Stimulated activated CD4-positive, alpha-beta T cell treated with anti-CD3 and anti-CD28 coated beads, Interleukin-2, amount 100 ng/mL, for 4 hours (primary cell): ENCODE results near the gene HIBCH.
"Not testable (repeated sequence)": the region's sequence is repeated elsewhere in the genome, so short reads cannot be mapped to it uniquely, and the experiment has no call there.

ENCODE experiments used
- DNase-seq: peaks from one replicate; pipeline ENCODE4 v3.0.0-alpha.2; 2020; ENCODE audit warnings: low read depth

HIBCH gene

DNA sequence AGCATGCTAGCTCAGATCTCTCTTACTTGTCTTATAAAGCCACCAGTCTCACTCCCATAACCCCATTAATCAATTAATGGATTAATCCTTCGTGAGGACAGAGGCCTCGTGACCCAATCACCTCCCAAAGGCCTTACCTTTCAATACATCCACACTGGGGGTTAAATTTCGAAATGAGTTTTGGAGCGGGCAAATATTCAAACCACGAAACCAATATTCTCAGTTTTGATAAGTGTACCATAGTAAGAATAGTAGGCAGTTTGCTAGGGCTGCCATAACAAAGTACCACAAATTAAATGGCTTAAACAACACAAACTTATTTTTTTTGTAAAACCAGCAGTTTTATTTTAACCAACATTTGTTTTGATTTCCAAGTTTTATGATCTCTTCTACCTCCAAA is 15.2 kb downstream of the HIBCH start:
- no peak for DNase-seq

DNA sequence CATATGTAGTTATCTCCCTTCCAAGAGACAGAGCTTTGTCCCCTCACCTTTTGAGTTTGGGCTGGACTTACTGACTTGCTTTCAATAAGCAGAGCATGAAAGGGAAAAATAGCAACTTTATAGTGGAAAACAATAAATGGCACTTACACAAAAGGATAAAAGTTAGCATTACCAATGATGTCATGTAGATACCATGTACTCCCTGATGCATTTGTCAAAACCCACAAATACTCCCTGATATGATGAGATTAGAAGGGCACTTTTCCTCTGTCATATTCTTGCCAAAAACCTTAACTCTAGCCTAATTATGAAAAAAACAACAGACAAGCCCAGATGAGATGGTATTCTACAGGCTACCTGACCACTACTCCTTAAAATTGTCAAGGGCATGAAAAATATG is 16.0 kb downstream of the HIBCH start:
- DNase-seq, result no peak

DNA sequence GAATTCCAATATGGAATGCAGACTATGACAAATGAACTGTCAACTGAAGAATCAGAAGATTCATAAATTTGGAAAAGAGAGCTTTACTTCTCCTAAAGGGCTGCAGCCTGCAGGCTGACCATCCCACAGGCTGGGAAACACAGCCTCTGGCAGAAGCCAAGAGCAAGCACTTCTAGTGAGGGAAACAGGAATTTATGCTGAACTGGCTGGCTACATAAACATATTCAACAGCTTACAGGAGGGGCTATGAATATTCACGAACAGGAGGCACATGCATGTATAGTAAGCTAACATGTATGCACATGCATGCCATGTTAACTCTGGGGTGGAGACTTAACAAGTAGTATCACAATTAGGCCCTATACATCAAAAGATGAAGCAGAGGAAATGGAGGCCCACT is 17.6 kb downstream of the HIBCH start:
- no peak for DNase-seq

DNA sequence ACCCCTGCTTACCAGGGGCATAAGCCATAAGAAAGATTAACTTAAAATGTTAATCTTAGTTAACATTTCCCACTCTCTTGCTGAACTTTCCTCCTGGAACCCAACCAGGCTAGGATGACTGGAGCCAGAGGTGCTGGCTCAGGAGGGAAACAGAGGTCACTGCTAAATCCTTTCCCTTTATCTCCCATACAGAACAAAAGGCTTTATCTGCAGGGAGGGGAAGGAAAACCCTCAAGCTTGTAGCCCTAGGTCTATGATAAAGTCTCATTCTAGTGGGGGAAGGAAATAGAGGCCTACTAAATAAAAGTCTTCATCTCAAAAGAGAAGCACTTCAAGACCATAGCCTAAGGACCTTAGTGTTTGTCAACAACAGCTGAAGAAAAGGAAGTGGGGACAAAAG is 18.6 kb downstream of the HIBCH start:
- DNase-seq, result no peak

DNA sequence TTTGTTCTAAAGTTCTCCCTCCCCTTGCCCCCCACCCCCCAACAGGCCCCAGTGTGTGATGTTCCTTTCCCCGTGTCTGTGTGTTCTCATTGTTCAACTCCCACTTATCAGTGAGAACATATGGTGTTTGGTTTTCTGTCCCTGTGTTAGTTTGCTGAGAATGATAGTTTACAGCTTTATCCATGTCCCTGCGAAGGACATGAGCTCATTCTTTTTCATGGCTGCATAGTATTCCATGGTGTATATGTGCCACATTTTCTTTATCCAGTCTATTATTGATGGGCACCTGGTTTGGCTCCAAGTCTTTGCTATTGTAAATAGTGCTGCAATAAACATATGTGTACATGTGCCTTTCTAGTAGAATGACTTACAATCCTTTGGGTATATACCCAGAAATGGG is 21.7 kb downstream of the HIBCH start:
- DNase-seq, result not testable (repeated sequence)

DNA sequence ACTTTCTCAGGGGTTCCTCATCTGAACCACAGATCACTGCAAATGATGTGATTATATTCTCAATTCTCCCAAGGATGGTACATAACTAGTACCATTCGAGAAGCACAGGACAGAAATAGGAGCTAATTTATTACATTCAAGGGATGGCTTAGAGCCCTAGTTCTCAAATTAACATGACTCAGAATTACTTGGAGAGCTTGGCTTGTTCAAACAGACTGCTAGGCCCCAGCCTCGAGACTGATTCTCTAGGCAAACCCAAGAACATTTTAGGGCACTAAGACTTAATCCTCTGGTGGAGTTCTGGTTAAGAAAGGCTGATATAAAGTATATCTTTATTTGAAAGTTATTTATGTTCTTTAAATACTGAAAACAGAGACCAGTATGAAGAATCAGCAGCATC is 35.8 kb downstream of the HIBCH start:
- DNase-seq, result no peak

DNA sequence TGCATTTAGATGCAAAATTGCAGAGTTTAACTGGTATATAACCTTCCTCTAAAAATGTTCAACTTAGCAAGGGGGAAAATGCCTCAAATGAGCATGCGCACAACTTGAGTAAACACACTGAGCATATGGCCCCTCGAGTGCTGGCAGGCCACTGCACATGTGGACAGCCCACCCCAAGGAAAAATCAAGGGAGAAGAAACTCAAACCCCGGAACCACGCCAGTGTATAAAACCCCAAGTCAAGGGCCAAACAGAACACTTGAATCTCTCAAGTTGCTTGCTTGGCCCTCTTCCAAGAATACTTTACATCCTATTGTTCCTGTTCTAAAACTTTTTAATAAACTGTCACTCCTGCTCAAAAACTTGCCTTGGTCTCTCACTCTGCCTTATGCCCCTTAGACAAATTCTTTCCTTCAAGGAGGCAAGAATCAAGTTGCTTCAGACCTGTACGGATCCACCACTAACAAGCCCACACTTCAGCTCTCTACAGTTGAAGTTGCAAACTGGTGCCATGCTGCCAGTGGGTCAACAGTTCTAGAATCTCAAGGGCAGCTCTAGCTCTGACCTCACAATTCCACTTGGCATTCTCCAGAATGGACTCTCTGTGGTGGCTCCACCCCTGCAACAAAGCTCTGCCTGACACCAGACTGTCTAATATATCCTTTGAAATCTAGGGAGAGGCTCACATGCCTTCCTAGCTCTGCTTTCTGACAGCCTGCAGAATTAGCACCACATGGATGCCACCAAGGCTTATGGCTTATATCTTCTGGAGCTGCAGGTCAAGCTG is 38.9 kb downstream of the HIBCH start:
- no peak for DNase-seq

DNA sequence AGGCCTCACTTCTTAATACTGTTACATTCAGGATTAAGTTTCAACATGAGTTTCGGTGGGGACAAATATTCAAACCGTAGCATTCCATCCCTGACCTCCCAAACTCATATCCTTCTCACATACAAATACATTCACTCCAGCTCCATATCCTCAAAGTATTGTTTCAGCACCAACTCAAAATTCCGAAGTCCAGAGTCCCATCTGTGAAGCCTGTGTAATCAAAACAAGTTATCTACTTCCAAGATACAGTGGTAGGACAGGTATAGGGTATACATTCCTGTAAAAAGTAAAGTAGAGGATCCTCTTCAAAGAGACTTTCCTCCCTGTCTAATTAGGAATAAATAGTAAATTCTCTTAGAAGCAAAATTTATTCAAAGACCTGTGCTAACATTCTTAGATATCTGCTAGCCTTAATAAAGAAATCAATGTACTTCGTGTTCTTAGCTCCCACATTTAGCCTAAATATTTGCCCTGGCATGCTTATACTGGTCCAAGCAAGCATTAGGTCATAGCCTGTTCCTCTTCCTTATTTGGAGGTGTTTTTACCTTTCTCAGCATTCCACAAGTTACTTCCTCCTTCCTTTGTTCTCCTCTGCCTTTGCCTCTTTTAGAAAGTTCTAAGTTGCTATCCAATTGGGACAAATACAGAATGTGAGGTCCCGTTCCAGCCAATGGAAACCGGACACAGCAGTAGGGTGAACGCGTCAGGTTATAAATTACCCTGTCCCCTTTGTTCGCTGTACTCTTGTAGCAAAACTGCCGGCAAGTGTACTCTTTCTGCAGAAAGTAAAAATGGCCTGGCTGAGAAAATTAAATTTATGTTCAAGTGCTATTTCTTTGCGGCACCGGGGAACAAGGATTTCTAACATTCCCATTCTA is 40.1 kb downstream of the HIBCH start:
- not testable (repeated sequence) for DNase-seq

DNA sequence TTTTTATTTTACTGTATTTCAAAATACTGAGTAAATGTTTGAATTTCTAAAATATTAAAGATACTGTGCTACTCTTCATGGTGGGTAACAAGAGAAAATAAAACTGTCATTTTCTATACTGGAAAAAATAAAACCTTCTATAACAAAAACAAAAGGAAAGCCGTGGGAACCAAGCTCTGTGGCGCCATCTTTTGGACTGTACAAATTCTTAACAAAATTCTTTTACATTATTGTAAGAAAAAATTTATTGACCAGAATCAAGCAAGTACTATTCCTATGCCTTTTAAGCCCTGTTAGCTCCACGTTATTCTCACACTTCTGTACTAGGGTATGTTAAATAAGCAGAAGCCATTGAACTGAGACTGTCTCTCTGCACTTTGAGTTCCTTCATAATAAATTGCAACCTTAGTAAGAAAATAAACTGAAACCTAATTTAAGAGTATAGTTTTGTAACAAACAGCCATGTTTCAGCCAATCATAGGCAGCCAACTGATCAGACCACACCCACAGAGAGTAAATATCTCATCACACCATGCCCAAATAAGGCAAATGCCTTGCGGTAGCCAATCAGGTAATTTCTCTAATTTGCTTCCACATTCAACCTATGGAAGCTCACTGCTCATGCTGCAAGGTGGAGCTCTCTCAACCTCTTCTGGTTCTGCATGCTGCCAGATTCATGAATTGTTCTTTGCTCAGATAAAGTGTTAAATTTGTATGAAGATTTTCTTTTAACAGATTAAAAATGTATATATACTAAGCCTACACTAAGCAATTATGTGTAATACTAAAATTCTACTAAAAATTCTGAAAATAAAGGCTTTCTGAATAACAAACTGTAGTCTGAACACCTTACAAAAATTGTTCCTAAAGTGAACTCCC is 42.2 kb downstream of the HIBCH start:
- no peak for DNase-seq

DNA sequence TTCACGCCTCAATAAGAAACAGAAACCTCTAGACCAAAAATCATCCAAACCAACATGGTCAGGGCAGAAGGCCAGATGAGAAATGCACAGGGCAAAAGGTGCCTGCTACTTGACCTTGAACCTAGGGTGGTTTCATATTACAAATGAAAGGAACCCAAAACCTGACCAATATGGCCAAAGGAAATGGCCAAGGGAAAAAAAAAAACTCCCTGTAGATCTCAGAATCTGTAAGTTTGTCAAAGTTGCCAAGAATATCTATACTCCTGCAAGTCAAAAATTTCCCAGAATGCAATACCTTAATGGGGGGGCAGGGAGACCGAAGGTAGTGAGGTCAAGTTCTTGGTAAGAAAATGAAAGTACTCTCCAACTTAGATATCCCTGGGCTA is 47.2 kb downstream of the HIBCH start:
- DNase-seq, result no peak

DNA sequence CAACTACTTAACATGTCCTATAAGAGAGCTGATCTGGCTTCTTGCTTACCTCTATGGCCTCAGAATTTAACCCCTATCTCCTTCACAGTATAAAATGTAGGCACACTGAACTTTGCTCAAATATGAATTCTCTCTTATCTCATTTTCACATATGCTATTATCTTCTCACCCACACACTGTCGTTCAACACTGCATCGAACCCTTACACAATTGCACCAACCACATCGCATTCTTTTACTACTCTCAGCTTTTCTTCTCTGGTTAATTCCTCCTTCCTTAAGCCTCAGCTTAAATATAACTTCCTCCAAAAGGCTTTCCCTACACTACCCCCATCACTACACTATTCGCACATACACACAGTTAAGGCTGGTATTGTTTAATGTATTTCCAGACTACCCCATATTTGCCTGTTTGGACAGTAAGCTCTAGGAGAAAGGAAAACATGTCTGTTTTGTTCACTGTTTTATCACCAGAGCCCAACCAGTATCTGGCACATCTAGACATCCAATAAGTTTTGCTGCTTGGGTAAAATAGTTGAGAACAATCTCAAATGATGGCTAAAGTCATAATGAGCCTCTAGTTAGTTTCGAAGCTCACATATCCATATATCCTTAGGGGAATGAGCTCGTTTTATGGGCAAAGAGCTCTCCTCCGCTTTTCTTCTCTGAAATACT is 47.7 kb downstream of the HIBCH start:
- no peak for DNase-seq

DNA sequence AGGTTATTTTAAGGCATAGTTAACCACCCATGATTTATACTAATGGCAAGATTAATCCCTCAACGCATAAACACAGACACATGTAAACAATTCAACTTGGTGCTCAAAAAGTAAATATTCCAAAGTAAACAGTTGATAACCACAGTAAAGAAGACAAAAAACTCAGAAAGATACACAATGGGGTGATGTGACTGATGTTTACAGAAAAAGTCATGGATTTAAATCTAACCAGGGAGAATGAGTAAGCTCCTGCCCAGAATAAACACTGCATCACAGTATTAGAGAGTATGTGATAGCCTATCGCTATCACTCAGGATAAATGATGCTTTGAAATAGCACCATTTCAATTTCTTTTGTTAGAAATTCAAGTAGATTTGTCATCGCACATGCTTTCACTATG is 49.3 kb downstream of the HIBCH start:
- no peak for DNase-seq

DNA sequence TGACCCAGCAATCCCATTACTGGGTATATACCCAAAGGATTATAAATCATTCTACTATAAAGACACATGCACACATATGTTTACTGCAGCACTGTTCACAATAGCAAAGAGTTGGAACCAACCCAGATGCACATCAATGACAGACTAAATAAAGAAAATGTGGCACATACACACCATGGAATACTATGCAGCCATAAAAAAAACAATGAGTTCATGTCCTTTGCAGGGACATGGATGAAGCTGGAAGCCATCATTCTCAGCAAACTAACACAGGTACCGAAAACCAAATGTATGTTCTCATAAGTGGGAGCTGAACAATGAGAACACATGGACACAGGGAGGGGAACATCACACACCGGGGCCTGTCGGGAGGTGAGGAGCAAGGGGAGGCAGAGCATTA is 49.9 kb downstream of the HIBCH start:
- not testable (repeated sequence) for DNase-seq

DNA sequence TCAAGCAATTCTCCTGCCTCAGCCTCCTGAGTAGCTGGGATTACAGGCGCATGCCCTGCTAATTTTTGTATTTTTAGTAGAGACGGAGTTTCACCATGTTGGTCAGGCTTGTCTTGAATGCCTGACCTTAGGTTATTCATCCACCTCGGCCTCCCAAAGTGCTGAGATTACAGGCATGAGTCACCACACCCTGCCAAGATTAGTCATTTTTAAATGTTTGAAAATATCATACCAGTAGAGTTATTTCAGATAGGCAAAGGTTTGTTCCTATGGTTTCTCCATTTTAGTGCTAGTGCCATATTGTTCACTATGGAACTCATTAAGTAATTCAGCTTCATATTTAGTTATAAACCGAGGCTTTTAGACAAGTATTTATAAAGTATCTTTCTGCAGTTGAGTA is 52.3 kb downstream of the HIBCH start:
- no peak for DNase-seq

DNA sequence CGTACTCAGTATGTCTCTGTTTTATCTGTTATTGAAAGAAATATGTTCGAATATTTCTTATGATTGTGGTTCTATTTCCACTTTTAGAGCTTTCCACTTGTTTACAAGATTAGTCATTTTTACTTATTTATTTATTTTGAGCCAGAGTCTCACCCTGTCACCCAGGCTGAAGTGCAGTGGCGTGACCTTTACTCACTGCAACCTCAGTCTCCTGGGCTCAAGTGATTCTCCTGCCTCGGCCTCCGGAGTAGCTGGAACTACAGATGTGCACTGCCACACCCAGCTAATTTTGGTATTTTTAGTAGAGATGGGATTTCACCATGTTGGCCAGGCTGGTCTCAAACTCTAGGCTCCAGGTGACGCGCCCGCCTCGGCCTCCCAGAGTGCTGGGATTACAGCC is 53.3 kb downstream of the HIBCH start:
- no peak for DNase-seq

DNA sequence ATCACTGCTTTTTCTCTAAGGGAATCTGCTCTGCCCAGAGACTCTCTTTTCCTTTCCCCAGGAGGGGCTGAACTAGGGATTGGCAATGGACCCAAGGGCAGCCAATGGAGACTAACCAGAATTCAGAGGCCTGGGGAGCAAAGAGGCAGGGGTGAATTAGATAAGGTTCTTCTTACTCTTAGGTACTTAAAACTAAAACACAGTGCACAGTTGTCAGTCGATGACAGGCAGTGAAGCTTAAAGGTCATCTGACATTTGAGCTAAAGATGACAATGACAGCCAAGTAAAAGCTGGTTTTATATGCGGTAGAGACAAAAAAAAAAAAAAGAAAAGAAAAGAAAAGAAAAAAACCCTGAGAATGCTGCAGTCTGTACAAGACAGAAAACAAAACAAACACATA is 57.8 kb downstream of the HIBCH start:
- DNase-seq, result no peak

DNA sequence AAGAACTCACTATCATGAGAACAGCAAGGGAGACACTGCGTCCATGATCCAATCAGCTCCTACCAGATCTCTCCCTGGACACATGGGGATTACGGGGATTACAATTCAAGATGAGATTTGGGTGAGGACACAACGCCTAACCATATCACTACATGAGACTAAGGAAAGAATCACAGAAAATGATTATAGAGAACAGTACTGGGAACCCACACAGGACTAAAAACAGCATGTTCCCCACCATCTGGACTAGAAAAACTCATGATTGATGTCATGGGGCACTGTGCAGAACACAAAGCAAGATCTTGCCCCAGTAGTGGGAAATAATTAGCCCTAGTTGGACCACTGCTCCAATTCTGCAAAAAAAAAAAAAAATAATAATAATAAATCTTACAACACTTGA is 63.5 kb downstream of the HIBCH start:
- no peak for DNase-seq

DNA sequence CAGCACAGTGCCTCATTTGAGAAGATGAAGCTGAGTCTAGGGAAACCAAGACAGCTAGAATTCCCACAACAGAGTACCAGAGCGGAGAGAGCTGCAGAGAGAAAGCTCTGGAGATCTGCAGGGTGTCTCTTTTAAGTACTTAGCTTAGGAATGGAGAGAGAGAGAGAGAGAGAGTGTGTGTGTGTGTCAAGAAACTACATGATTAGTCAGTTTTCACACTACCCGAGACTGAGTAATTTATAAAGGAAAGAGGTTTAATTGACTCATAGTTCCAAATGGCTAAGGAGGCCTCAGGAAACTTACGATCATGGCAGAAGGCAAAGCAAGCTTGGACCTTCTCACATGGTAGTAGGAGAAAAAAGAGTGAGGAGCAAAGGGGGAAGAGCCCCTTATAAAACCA is 64.0 kb downstream of the HIBCH start:
- no peak for DNase-seq

DNA sequence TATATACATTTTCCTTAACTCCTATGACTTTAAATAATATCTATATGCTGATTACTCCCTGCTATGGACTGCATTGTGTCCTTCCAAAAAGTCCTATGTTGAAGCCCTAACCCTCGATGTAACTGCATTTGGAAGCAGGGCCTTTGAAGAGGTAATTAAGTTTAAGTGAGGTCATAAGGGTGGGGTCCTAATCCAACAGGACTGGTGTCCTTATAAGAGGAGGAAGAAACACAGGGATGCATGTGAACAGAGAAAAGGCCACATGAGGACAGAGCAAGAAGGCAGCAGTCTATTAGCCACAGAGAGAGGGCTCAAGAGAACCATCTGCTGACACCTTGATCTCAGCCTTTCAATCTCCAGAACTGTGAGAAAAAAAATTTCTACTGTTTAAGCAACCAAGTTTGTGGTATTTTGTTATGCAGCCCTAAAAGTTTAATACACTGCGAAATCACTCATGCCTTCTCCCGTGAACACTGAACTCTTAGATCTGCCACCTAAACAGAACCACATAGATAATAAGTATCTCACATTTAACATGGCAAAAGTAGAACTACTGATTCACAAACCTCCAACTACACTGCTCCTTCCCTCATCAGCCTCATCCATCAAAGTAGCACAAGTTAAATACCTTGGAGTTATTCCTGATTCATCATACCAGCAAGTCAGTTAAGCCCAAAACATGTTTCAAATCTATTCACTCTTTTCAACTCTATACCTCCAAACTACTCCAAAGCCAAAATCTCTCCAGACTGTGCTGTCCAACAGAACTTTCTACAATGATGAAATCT is 65.4 kb downstream of the HIBCH start:
- no peak for DNase-seq

DNA sequence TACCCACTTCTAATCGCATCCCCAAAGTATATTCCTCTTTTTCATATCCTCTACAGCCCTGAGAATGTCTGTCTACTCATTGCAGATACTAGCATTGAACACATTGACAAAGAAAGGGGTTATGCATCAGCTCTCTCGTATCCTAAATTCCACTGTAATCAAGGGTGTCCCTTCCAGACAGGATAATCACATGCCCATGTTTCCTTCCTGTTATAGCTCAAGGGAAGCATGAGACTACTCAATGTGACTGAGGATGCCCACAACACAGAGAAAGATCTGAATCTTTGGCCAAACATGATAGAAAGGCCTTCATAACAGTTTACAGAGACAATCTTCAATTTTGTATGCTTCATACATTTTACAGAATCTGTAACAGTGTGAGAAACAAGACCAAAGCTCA is 69.2 kb downstream of the HIBCH start:
- no peak for DNase-seq

DNA sequence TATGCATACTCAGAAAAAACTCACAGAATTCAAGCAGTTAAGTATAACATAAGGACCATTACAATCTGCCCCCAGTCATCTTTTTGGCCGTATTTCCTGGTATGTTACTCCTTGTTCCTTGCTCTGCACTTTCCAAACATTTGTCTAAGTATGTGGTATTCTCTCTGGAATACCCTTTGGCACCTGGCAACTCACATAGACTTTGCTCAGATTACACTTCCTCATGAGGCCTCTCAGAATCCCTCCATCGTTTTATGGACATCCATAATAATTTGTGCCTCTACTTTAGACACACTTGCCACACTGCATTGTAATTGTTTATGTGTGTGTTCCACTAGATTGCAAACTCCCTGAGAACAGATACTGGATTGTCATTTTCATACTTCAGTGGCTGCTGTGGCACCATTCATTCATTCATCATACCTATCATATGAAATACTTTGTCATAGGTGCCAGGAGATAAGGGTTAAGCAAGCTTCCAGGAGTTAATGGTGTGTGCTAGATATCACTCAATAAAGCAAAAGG is 84.0 kb downstream of the HIBCH start:
- no peak for DNase-seq
